ACC112 (cell line): ENCODE results near the gene ADAMTS17.

ENCODE experiments used
- H2AFZ ChIP-seq: fragments of 200-600 bp; sonication (generic); one replicate; pipeline ENCODE4 v1.6.0; 2017; ENCODE audit warnings: antibody characterized with exemption, low read length; ENCODE audit not compliant: unreplicated experiment
- H3K27ac ChIP-seq: fragments of 200-600 bp; sonication (generic); 2 replicates; pipeline ENCODE4 v1.5.1; 2014; ENCODE audit warnings: low read depth, mild to moderate bottlenecking, antibody characterized with exemption, low read length, moderate library complexity
- H3K27me3 ChIP-seq: fragments of 200-600 bp; sonication (generic); 2 replicates; pipeline ENCODE4 v1.6.1; 2014; ENCODE audit warnings: mild to moderate bottlenecking, antibody characterized with exemption, low read length, moderate library complexity, mixed read lengths; ENCODE audit not compliant: insufficient read depth
- H3K36me3 ChIP-seq: fragments of 200-600 bp; sonication (generic); 2 replicates; pipeline ENCODE4 v1.6.1; 2016; ENCODE audit warnings: mild to moderate bottlenecking, antibody characterized with exemption, low read length, moderate library complexity, mixed read lengths; ENCODE audit not compliant: insufficient read depth
- H3K4me1 ChIP-seq: fragments of 200-600 bp; sonication (generic); one replicate; pipeline ENCODE4 v1.6.1; 2016; ENCODE audit warnings: low read length, mixed read lengths; ENCODE audit not compliant: insufficient read depth, unreplicated experiment, control insufficient read depth
- H3K4me3 ChIP-seq: fragments of 200-600 bp; sonication (generic); 2 replicates; pipeline ENCODE4 v1.5.1; 2014; ENCODE audit warnings: mild to moderate bottlenecking, low read depth, low read length
- H3K79me2 ChIP-seq: fragments of 200-600 bp; sonication (generic); one replicate; pipeline ENCODE4 v1.6.0; 2016; ENCODE audit warnings: low read length; ENCODE audit not compliant: control insufficient read depth, unreplicated experiment, insufficient read depth

ADAMTS17 gene

GRCh38 chr15:100275641-100276040 lies 66.1 kb downstream of the ADAMTS17 start:
- Histone ChIP-seq H2AFZ (no peak overlapping the region), H3K4me3 (no peak overlapping the region), H3K79me2 (no peaks in the 10 kb centered on the region), H3K4me1 (no peaks in the 10 kb centered on the region), H3K27me3 (no peaks in the 10 kb centered on the region), H3K36me3 (no peaks in the 10 kb centered on the region), H3K27ac (no peak overlapping the region)

GRCh38 chr15:100269831-100270230 lies 71.9 kb downstream of the ADAMTS17 start:
- Histone ChIP-seq H3K27me3 (no peaks in the 10 kb centered on the region), H3K79me2 (no peaks in the 10 kb centered on the region), H3K36me3 (no peaks in the 10 kb centered on the region), H3K27ac (no peak overlapping the region), H2AFZ (no peak overlapping the region), H3K4me3 (no peak overlapping the region), H3K4me1 (no peaks in the 10 kb centered on the region)

GRCh38 chr15:100266166-100266565 lies 75.6 kb downstream of the ADAMTS17 start:
- no peaks in the 10 kb centered on the region for H3K79me2 ChIP-seq
- H3K4me3 ChIP-seq: no peak overlapping the region
- H3K36me3 ChIP-seq: no peaks in the 10 kb centered on the region
- no peak overlapping the region for H3K27ac ChIP-seq
- no peak overlapping the region for H2AFZ ChIP-seq
- no peaks in the 10 kb centered on the region for H3K4me1 ChIP-seq
- no peaks in the 10 kb centered on the region for H3K27me3 ChIP-seq

GRCh38 chr15:100265641-100266035 lies 76.1 kb downstream of the ADAMTS17 start:
- Histone ChIP-seq H3K4me3 (no peak overlapping the region), H3K79me2 (no peaks in the 10 kb centered on the region), H3K4me1 (no peaks in the 10 kb centered on the region), H3K27ac (no peak overlapping the region), H3K36me3 (no peaks in the 10 kb centered on the region), H3K27me3 (no peaks in the 10 kb centered on the region), H2AFZ (no peak overlapping the region)

- Histone ChIP-seq H3K36me3 (no peaks in the 10 kb centered on the region), H2AFZ (no peak overlapping the region), H3K27ac (no peak overlapping the region), H3K4me1 (no peaks in the 10 kb centered on the region), H3K27me3 (no peaks in the 10 kb centered on the region), H3K79me2 (no peaks in the 10 kb centered on the region), H3K4me3 (no peak overlapping the region)
Measured at GRCh38 chr15:100264994-100265640, 76.7 kb downstream of the ADAMTS17 start.

- H3K27ac ChIP-seq: no peak overlapping the region
- H3K27me3 ChIP-seq: no peaks in the 10 kb centered on the region
- H3K79me2 ChIP-seq: no peaks in the 10 kb centered on the region
- H3K36me3 ChIP-seq: no peaks in the 10 kb centered on the region
- H3K4me1 ChIP-seq: no peaks in the 10 kb centered on the region
- H3K4me3 ChIP-seq: no peak overlapping the region
- no peak overlapping the region for H2AFZ ChIP-seq
Measured at GRCh38 chr15:100263721-100264455, 77.9 kb downstream of the ADAMTS17 start.

- Histone ChIP-seq H3K4me3 (no peak overlapping the region), H3K36me3 (no peaks in the 10 kb centered on the region), H3K79me2 (no peaks in the 10 kb centered on the region), H3K27ac (no peak overlapping the region), H3K4me1 (no peaks in the 10 kb centered on the region), H3K27me3 (no peaks in the 10 kb centered on the region), H2AFZ (no peak overlapping the region)
Measured at GRCh38 chr15:100263031-100263430, 78.7 kb downstream of the ADAMTS17 start.

- H3K36me3 ChIP-seq: no peaks in the 10 kb centered on the region
- no peak overlapping the region for H3K27ac ChIP-seq
- H2AFZ ChIP-seq: no peak overlapping the region
- H3K4me1 ChIP-seq: no peaks in the 10 kb centered on the region
- H3K79me2 ChIP-seq: no peaks in the 10 kb centered on the region
- no peak overlapping the region for H3K4me3 ChIP-seq
- H3K27me3 ChIP-seq: no peaks in the 10 kb centered on the region
Measured at GRCh38 chr15:100261302-100262240, 80.2 kb downstream of the ADAMTS17 start.

GRCh38 chr15:100259266-100259665 lies 82.5 kb downstream of the ADAMTS17 start:
- Histone ChIP-seq H3K27me3 (no peaks in the 10 kb centered on the region), H3K27ac (no peak overlapping the region), H3K4me1 (no peaks in the 10 kb centered on the region), H3K79me2 (no peaks in the 10 kb centered on the region), H3K36me3 (no peaks in the 10 kb centered on the region), H2AFZ (no peak overlapping the region), H3K4me3 (no peak overlapping the region)

GRCh38 chr15:100256970-100257650 lies 84.7 kb downstream of the ADAMTS17 start:
- H3K4me3 ChIP-seq: no peak overlapping the region
- H3K27me3 ChIP-seq: no peaks in the 10 kb centered on the region
- H3K79me2 ChIP-seq: no peaks in the 10 kb centered on the region
- H3K36me3 ChIP-seq: no peaks in the 10 kb centered on the region
- H3K4me1 ChIP-seq: no peaks in the 10 kb centered on the region
- H2AFZ ChIP-seq: no peak overlapping the region
- H3K27ac ChIP-seq: no peak overlapping the region
